Stimulated activated CD4-positive, alpha-beta T cell treated with anti-CD3 and anti-CD28 coated beads, Interleukin-1b, Interleukin-23, amount 100 ng/mL, for 48 hours (primary cell): ENCODE results near the gene RBM7.

Source experiments
- DNase-seq: peaks from one replicate; pipeline ENCODE4 v3.0.0-alpha.2; 2020

RBM7 gene

DNA sequence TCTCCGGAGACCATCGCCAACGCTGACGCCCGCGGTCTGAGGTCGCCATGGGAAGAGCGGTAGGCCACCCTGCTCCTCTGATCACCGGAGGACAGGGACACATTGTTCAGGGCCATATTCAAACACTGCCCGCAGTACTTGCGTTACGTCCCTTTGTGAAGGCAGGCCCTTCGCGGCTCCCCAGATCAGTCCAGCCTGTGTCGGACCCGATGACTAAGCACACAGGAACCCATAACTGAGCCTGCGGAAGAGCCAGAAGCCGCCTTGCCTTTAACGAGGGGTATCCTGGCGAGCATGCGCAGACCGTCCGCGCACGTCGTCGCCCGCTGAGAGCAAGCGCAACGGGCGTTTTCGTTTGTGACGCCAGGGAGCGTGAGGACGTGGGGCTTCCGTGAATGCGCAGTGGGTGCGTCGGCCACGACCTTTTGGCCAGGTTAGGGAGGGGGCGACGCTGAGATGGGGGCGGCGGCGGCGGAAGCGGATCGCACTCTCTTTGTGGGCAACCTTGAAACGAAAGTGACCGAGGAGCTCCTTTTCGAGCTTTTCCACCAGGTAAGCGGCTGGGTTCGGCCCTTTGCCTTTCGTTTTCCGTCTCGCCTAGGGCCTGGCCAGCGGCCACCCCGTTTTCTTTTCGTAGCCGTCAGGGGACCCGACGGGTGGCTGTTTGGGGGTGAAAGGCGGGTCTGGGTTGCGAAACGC is at the start of gene RBM7, which contains the start of gene C11orf71:
RBM7 (plus strand) TSS at position 451 of the 699 bp plus-strand sequence; CDS start at position 457, 6 bp downstream.
C11orf71 (minus strand) TSS at position 296 of the 699 bp plus-strand sequence; CDS start at position 116, 180 bp downstream.
- DNase-seq: peak; percentile 97

DNA sequence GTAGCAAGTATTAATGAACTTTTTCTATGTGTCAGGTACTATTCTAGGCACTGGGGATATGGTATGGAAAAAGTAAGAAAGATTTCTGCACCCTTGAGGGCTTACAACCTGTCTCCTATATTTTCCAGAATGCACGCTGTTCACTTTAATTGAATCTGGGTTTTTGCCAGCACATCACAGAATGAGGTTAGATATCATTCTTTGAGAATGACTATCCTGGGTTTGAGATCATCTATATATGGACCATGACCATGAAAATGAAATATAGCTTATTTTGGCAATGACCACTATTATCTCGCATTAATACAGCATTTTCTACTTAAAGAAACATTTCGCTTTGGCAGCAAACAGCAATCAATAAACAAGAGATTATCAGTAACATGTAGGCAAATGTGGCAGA is 47.0 kb upstream of the RBM7 start:
- DNase-seq: no peak

- DNase-seq: no peak
Measured at GRCh38 chr11:114354076-114354475, 46.4 kb upstream of the RBM7 start.

DNA sequence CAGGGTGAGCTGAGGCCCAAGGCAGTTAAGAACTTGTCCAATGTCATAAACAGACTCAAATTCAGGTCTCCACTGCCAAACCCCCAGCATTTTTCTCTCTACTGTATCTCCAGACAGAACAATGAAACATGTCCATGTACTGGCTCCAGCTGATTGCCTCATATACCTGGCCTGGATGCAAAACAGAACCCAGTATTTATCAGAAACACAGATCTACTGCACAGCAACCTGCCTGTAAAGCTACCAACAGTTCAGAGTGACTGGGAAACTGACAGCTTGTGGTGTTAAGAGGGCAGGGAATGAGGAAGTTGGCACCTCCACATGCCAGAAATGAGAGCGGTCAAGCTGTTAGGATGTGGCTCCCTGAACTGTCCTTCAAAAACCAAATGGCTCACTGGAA is 41.8 kb upstream of the RBM7 start:
- no peak for DNase-seq

GRCh38 chr11:114359342-114359741 is 41.1 kb upstream of the RBM7 start:
- no peak for DNase-seq

- no peak for DNase-seq
Measured at GRCh38 chr11:114362326-114362725, 38.1 kb upstream of the RBM7 start.

DNA sequence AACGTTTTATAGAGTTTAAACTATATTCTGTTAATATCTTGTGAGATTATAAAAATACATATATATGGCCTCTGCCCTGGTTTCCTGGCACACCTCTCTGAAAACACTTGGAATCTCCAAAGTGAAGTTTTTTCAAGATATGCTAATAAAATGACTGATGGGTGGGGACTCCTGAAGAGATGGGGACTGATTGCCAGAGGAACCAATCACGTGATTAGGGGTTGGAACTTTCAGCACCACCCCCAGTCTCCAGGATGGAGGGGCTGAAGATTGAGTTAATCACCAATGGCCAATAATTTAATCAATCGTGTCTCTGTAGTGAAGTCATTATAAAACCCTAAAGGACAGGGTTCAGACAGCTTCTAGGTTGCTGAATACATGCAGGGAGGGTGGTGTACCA is 37.5 kb upstream of the RBM7 start:
- DNase-seq: no peak

DNA sequence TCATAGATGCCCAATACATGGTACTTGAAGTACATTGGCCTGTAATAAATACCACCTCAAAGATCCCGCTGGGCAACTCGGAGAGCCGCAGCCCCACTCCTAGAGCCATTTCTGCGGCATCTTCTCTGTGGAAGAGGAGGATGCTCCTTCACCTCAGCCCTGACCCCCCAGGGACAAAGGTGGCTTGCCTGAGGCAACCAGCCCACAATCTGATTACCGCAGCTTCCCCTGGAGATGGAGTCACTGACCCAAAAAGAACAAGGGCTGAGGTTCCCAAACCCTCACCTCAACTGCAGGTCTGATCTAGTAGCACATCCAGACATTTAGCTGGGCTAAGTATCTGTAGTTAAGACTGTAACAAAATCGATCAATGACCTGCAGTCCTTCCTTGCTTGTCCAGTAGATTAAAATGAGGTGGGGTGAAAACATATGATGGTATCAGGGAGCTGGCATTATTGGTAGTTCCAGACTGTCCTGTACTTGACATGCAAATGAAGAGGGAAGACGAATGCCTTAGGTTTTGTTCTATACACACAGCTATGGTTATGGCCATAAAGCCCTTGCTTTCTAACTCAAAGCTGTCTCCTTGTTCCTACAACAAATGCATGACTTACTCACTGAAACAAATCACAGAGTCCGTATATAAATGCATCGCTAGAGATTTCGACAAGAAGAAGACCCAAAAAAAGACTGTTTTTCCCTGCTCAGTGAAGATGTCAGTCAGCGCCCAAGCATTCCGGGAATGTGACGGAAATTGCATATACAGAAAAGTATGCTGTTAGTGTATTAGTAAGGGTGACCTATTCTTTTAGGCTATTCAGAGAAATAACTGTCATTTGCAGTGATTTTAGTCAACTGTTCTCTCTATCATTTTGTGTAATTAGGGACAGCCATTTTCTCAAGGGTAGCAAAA is 33.9 kb upstream of the RBM7 start:
- DNase-seq: no peak

DNA sequence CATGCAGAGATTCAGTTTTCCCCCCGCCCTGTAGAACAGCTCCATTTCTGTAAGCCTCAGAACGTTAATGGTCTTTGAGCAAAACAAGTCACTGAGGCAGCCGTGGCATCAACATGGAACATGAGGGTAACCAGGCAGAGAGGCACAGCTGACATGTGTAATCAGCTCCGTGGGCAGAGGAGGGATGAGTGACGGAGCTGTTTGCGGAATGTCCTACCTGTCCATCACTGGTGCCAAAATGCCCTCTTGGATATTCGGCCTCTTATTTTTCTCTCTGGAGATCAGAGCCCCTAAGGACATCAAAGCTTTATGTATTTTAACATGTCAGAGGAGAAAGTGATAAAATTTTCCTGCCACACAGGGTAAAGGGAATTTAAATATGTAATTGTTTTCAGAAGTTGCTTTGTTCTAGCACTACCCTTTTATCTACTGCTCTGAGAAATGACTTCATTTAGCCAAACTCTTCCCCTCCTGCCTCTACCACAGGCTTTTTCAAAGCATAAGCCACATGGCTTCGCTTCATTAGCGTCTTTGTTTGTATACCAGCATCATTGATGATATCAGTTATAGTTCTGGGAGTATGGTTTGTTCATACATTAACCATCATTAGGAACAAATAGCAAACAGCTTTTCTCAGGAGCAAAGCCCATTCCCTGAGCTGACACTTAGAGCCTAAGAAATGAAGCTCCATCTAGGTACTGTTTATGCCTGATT is 33.1 kb upstream of the RBM7 start:
- no peak for DNase-seq

GRCh38 chr11:114368918-114369680 is 31.4 kb upstream of the RBM7 start:
- no peak for DNase-seq

DNA sequence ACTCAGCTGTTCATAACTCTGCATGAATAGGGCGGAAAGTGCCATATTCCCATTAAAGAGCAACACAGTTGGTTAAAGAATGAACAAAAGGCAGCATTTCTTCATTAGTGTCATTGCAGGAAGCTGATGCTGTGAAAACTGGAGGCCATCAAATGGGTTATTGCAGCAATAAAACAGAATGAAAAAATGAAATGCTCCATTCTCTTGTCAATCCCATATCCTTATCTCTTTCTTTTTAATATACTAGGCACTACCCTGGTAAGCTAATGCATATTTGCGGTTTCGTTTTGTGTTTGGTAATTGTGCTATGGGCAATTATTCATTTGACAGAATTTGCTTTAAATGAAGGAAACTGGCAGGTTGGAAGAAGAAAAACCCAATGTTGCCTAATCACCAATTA is 25.4 kb upstream of the RBM7 start:
- DNase-seq: no peak

DNA sequence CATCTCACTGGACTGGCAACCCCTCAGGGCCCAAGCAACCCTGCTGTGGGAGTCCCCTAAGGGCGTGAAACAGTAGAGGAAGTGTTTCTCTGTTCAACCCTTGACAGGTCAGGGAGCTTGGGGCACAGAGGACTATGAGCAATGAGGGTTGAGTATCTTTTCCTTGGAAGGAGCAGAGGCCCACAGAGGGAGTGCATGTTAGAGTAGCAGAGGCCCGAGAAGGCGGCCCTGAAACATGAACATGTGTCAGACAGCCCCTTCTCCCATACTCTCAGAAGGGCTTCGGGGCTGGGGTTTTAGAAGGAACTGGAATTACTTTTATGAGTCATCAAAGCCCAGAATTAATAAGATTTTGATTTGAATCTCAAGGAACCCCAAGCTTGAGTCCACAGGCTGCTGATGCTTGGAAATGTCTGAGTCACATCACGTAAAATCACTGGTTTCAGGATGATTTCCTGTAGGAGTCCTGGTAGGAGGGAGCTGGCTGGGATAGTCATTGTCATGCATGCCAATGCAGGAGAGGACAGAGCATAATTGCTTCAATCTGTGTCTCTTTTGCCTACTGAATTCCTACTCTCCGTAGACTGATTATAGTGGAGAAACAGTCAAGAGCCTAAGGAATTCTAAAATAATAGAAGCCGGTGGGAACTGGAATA is 22.7 kb upstream of the RBM7 start:
- DNase-seq: no peak

DNA sequence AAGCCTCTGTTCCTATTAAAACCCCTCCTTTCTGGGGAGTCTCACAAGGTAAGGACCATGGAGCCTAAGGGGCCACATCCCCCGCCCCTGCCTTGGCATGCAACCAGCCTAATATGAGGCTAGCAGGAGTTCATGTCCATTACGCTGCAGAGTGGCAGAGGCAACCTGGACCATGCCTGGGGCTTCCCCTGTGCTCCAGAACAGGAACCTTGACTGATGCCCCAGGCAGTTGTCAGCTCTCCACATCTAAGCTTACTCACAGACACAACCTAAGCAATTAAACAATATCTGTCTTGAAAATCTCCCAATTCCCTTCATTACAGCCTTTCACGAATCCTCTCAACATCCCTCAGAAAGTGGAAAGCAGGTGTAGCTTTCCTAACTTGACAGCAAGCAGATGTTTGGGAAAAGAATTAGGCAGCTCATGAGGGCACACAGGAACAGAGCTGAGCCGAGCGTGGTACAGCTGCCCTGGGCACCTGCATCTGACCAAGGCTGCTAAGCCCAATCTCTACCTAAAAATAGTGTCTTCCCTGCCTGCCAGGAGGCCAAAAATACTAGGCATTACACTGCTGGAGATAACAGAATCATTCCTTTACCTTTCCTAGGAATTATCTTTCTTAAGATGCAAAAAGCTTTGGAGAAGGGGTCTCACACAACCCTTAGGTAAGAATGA is 20.9 kb upstream of the RBM7 start:
- no peak for DNase-seq

DNA sequence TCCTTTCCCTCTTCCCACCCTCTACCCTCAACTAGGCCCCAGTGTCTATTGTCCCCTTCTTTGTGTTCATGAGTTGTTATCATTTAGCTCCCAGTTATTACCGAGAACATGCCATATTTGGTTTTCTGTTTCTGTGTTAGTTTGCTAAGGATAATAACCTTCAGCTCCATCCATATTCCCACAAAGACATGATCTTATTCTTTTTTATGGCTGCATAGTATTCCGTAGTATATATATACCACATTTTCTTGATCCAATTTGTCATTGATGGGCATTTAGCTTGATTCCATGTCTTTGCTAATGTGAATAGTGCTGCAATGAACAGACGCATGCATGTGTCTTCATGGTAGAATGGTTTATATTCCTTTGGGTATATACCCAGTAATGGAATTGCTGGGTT is 18.0 kb upstream of the RBM7 start:
- no peak for DNase-seq

GRCh38 chr11:114384487-114384886 is 16.0 kb upstream of the RBM7 start:
- no peak for DNase-seq

GRCh38 chr11:114386131-114386530 is 14.3 kb upstream of the RBM7 start:
- DNase-seq: no peak

- no peak for DNase-seq
Measured at GRCh38 chr11:114386545-114386944, 13.9 kb upstream of the RBM7 start.

- no peak for DNase-seq
Measured at GRCh38 chr11:114392735-114393667, 7.5 kb upstream of the RBM7 start.

GRCh38 chr11:114395736-114396135 is 4.7 kb upstream of the RBM7 start:
- DNase-seq: no peak

GRCh38 chr11:114396916-114397315 is 3.5 kb upstream of the RBM7 start:
- no peak for DNase-seq
